Right renal cortex interstitium (tissue), 3 donors: ENCODE results near the gene GRK6. TPM values are rescaled to one million over a fixed set of nuclear protein-coding genes. Genes with fewer than 3 reads are reported as not detected.

Experiments
- DNase-seq, 3 donors: peaks; one replicate each; pipeline ENCODE4 v3.0.0-alpha.2; 2013; ENCODE audit warnings: low read depth in 3 of 3, low spot score in 2 of 3
- polyA plus RNA-seq, 3 donors: library from polyadenylated mRNA; unstranded; fragments of 120-200 nt; gene quantifications; one replicate each; pipeline ENCODE4 v1.2.1, GENCODE V29; 2013; ENCODE audit not compliant: insufficient read length in 3 of 3

Gene GRK6
- polyA plus RNA-seq, 3 donors = 20.3 to 26.2 (median 23.3) TPM

DNA sequence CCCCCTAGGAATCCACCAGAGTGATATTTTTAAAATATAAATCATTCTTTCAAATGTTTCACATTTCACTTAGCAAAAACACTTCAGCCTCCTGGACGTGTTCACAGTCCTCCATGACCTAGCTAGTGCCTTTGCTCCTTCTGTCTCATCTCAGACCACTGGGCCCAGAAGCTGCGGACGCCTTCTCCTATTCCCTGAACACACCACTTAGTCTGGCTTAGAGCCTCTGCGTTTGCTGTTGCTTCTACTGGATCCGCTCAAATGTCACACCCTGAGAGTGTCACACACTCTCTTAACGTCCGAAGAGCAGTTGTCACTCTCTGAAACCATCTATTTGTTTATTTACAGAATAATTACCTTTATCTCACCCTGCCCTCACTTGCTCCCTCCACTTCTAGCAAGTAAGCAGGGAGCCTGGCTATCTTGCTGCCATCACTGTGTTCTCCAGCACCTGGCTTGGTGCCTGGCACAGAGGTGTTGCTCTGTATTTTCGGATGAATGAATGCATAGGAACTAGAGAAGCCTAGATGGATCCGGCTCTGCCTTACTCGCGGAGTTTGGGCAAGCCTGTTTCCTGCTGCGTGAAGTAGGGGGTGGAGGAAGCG lies 1.2 kb upstream of the GRK6 start:
- DNase-seq = no peak

GRCh38 chr5:177425801-177426565 lies 493 bp upstream of the GRK6 start:
- DNase-seq = peak; percentile 99 to 100 (median 100)

DNA sequence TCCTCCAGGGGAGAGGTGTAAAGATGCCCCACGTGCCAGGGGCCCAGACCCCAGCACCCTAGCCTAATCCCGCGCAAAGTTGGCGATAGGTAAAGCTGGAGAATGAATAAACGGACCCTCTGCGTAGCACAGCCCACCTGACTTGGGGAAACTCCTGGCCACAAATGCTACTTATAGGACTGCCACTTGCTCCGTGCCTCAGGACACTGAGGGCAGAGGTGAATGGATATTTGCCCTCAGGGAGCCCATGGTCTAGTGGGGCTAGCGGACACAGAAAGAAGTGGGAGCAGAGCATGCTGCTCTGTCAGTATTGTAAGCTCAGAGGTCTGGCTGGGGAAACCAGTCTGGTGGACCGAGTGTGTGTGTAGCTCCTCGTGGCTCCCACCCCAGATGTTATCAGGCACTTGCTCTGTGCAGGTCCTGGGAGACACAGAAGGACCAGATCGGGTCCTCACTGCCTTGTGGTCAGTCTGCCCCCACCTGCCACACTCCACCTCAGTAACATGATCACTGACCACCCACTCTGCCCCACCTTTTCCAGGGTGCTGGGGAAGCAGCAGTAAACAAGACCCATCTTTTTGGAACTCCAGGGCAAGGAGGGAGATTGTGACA lies 841 bp downstream of the GRK6 start:
- DNase-seq = no peak

- no peak for DNase-seq
Observed at GRCh38 chr5:177427919-177428573, 1.6 kb downstream of the GRK6 start.

DNA sequence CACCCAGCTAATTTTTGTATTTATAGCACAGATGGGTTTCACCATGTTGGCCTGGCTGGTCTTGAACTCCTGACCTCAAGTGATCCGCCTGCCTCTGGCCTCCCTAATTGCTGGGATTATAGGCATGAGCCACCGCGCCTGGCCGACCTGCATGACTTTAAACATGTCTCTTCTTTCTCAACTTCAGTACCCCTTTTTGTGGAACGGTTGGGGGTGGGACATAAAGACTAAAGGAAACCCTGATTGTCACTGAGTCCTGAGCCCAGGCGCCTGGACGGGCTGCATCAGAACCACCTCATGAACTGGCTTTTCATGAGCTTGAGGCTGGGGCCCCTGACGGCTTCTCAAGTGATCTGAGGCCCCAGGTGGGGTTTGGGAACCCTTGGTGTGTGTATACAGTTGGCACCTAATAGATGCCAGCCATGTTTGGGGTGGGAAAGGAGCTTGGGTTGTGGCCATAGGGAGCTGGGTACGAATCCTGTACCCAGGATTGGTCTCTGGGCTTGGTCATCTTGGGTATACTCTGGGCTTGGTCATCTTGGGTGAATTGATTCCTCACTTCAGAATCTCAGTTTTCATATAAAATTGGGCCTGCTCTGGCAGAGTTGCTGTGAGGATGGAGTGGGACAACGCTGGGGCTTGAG lies 2.2 kb downstream of the GRK6 start:
- no peak for DNase-seq

GRCh38 chr5:177429248-177430040 lies 3.0 kb downstream of the GRK6 start:
- DNase-seq = no peak

DNA sequence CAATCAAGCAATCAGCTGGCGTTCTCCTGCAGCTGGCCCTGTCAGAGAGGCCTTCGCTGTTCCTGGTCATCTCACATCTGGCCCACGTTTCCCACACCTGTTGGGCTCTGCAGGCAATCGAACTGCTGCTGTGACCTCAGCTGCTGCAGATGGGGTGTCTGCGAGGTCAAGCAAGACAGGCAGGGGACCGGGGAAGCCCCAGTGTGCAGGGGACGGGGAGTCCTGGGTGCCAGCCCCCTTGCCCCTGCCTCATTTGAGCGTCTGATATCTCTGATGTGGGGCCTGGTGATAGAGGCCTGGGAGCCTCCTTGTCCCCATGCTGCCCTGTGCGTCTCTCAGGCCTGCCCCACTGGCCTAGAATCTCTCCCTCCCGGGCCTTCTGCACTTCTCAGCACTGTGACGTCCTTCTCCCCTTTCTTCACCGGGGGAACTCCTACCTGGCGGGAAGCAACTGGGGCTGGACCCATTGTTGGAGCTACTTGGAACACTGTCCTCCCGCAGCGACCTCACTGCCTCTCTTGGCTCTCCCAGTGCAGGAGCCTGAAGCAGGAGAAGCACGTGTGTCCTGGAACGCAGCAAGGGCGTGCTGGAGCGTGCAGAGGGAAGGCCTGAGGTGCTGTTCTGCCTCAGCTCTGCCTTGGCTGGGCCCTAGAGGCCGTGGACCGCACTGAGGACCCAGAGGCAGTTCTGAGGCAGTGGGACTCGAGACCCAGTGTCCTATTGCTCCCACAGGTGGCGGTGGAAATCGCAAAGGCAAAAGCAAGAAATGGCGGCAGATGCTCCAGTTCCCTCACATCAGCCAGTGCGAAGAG lies 3.9 kb downstream of the GRK6 start:
- DNase-seq = no peak

GRCh38 chr5:177430972-177431316 lies 4.5 kb downstream of the GRK6 start:
- no peak for DNase-seq

GRCh38 chr5:177431317-177432142 lies 5.1 kb downstream of the GRK6 start:
- no peak for DNase-seq

GRCh38 chr5:177432143-177432838 lies 5.8 kb downstream of the GRK6 start:
- no peak for DNase-seq

GRCh38 chr5:177432839-177433657 lies 6.6 kb downstream of the GRK6 start:
- DNase-seq = no peak

- DNase-seq = no peak
Observed at GRCh38 chr5:177433658-177434217, 7.3 kb downstream of the GRK6 start.

- no peak for DNase-seq
Observed at GRCh38 chr5:177434437-177434836, 8.0 kb downstream of the GRK6 start.

DNA sequence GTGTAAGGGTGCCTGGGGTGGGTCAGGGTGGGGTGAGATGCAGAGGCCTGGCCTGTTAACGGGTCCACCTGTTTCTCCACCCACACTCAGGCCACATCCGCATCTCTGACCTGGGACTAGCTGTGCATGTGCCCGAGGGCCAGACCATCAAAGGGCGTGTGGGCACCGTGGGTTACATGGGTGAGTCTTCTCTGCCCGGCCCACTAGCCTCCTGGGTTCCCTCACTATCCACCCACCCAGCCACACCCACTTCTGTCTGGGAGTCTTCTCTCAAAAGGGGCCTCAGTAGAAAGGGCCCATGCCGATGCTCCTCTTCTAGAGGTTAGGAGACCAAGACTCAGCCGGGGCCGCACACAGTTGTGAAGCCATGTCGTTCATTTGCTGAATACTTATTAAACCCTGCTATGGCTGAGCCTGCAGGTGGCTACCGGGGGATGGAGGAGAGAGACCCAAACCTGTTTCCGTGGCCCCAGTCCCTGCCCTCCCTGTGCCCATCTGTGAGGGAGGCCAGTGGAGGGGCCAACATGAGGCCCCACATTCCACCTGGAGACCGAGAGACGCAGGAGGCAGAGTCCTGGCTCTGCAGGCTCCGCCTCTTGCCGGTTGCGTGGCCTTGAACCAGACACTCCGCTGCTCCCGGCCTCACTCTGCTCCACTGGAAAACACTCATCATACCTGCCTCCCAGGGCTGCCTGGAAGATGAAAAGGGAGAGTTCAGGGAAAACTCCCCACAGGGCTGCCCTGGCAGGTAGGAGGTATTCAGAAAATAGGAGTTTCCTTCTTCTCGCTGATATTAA lies 8.7 kb downstream of the GRK6 start:
- no peak for DNase-seq

- DNase-seq = no peak
Observed at GRCh38 chr5:177435847-177436536, 9.5 kb downstream of the GRK6 start.
